Measurements from ENCODE around the gene CRIP2.
A peak's percentile ranks its signal among the peaks of the same experiment; 100 is the strongest.

GRCh38 chr14:105485739-105486162 is 11.1 kb downstream of the CRIP2 start:
- TF ChIP-seq CTCF (optimal IDR thresholded peaks at IDR 0.05 in 1 of 3, IDR thresholded peaks at IDR 0.05 in 1 of 3, conservative IDR thresholded peaks at IDR 0.05 in 1 of 3; ENCODE audit: extremely low read depth in 1 of 3, insufficient read depth in 2 of 3, low read length in 3 of 3) (peak in 1 of 3 experiments; percentile 12), EZH2 (IDR thresholded peaks at IDR 0.05; ENCODE audit: low read length) (no peak)

All from keratinocyte (primary cell).